ENCODE results near the gene KCNH6.
A peak's percentile ranks its signal among the peaks of the same experiment; 100 is the strongest.

GRCh38 chr17:63523253-63523855 lies at the start of gene KCNH6:
- TF ChIP-seq CTCF (IDR thresholded peaks at IDR 0.05; ENCODE audit: borderline replicate concordance, extremely low read depth, low read length, poor library complexity, severe bottlenecking) (peak; percentile 20), EZH2 (IDR thresholded peaks at IDR 0.05; ENCODE audit: borderline replicate concordance, low read depth, low read length, severe bottlenecking) (no peak)

All from DND-41 (cell line).